Vagina (tissue), 2 donors: Measurements from ENCODE around the gene BMP2K. TPM values are rescaled to one million over a fixed set of nuclear protein-coding genes. Genes with fewer than 3 reads are reported as not detected.

Experiments used
- DNase-seq, 2 donors: peaks; one replicate each; pipeline ENCODE4 v3.0.0-alpha.2; 2017; ENCODE audit errors: extremely low spot score in 2 of 2
- H3K27ac ChIP-seq: fragments of 200-600 bp; sonication (generic); one replicate; pipeline ENCODE4 v1.5.1; 2019
- H3K27me3 ChIP-seq: fragments of 200-600 bp; sonication (generic); one replicate; pipeline ENCODE4 v1.5.1; 2019
- H3K36me3 ChIP-seq, 2 donors: fragments of 200-600 bp; sonication (generic); one replicate each; pipeline ENCODE4 v1.5.1; 2017 to 2019
- H3K4me1 ChIP-seq: fragments of 200-600 bp; sonication (generic); one replicate; pipeline ENCODE4 v1.5.1; 2019
- H3K4me3 ChIP-seq, 2 donors: fragments of 200-600 bp; sonication (generic); 1 replicate in 1 of 2; 2 replicates in 1 of 2; pipeline ENCODE4 v1.5.1; 2016 to 2019
- H3K9me3 ChIP-seq: fragments of 200-600 bp; sonication (generic); one replicate; pipeline ENCODE4 v1.5.1; 2019
- CTCF ChIP-seq, 3 experiments: fragments of 450-650 bp in 2 of 3; fragments of 200-600 bp in 1 of 3; sonication (generic) in 1 of 3; IDR thresholded peaks; one replicate each; pipeline ENCODE4 v1.5.1; 2017 to 2019; ENCODE audit warnings: antibody characterized with exemption in 3 of 3, mild to moderate bottlenecking in 2 of 3, moderate library complexity in 2 of 3
- POLR2A ChIP-seq, 2 donors: fragments of 450-650 bp; IDR thresholded peaks; one replicate each; pipeline ENCODE4 v1.6.1; 2017; ENCODE audit warnings: antibody characterized with exemption in 2 of 2, mild to moderate bottlenecking in 2 of 2, moderate library complexity in 2 of 2
- POLR2AphosphoS5 ChIP-seq, 2 donors: sonication (generic); formaldehyde crosslinking; IDR thresholded peaks; one replicate each; pipeline ENCODE4 v1.9.0; 2017; ENCODE audit warnings: antibody characterized with exemption in 2 of 2, mild to moderate bottlenecking in 2 of 2, low read depth in 1 of 2; ENCODE audit not compliant: insufficient read depth in 1 of 2
- intact Hi-C: fragments of 100-400 bp; cut with DNase I; formaldehyde crosslinking; loops from one replicate; pipeline ENCODE4 v1.15.1; 2023
- total RNA-seq: library from RNA; depleted of rRNA; stranded (reverse); fragments of >200 nt; gene quantifications from one replicate; pipeline ENCODE4 v1.2.3, GENCODE V29; 2016

The BMP2K gene
- total RNA-seq, 1 donor from 2014 or later = 34.9 TPM

GRCh38 chr4:78923464-78924312, 147.5 kb downstream of the BMP2K start:
- Histone ChIP-seq H3K9me3 (no peaks in the 10 kb centered on the region), H3K36me3 (peaks cover 0 to 4% of the 10 kb centered on the region in 2 donors), H3K27ac (no peak overlapping the region), H3K4me3 (no peak overlapping the region), H3K27me3 (no peaks in the 10 kb centered on the region), H3K4me1 (no peaks in the 10 kb centered on the region)
- TF ChIP-seq POLR2AphosphoS5 (IDR thresholded peaks at IDR 0.05; ENCODE audit: insufficient read depth in 1 of 2, low read depth in 1 of 2) (no peak), POLR2A (IDR thresholded peaks at IDR 0.05) (no peak), CTCF (IDR thresholded peaks at IDR 0.05) (no peak)
- intact Hi-C loops = no loop called here
- DNase-seq = no peak

- TF ChIP-seq POLR2A (IDR thresholded peaks at IDR 0.05) (no peak), POLR2AphosphoS5 (IDR thresholded peaks at IDR 0.05; ENCODE audit: insufficient read depth in 1 of 2, low read depth in 1 of 2) (no peak), CTCF (IDR thresholded peaks at IDR 0.05) (no peak)
- peaks cover 0 to 11% of the 10 kb centered on the region in 2 donors for H3K36me3 ChIP-seq
Measured at GRCh38 chr4:78926826-78927225, 150.7 kb downstream of the BMP2K start.

GRCh38 chr4:78928835-78929234, 152.7 kb downstream of the BMP2K start:
- intact Hi-C loops = no loop called here
- H3K27me3 ChIP-seq = no peaks in the 10 kb centered on the region
- H3K27ac ChIP-seq = no peak overlapping the region
- TF ChIP-seq CTCF (IDR thresholded peaks at IDR 0.05) (no peak), POLR2AphosphoS5 (IDR thresholded peaks at IDR 0.05; ENCODE audit: insufficient read depth in 1 of 2, low read depth in 1 of 2) (no peak), POLR2A (IDR thresholded peaks at IDR 0.05) (no peak)
- H3K4me3 ChIP-seq = no peak overlapping the region
- H3K4me1 ChIP-seq = no peaks in the 10 kb centered on the region
- H3K36me3 ChIP-seq = peaks cover 0 to 11% of the 10 kb centered on the region in 2 donors
- no peak for DNase-seq
- H3K9me3 ChIP-seq = no peaks in the 10 kb centered on the region

More at GRCh38 chr4:78926826-78927225, 150.7 kb downstream of the BMP2K start:
- Histone ChIP-seq H3K4me1 (no peaks in the 10 kb centered on the region), H3K9me3 (no peaks in the 10 kb centered on the region), H3K27ac (no peak overlapping the region), H3K4me3 (no peak overlapping the region), H3K27me3 (no peaks in the 10 kb centered on the region)
- intact Hi-C loops = no loop called here
- DNase-seq = no peak

- Histone ChIP-seq H3K36me3 (peaks cover 0 to 11% of the 10 kb centered on the region in 2 donors), H3K27me3 (no peaks in the 10 kb centered on the region), H3K9me3 (no peaks in the 10 kb centered on the region), H3K4me1 (no peaks in the 10 kb centered on the region), H3K4me3 (no peak overlapping the region), H3K27ac (no peak overlapping the region)
- no peak for DNase-seq
- intact Hi-C loops = no loop called here
- TF ChIP-seq POLR2A (IDR thresholded peaks at IDR 0.05) = no peak
Measured at GRCh38 chr4:78930016-78930629, 154.0 kb downstream of the BMP2K start.

GRCh38 chr4:78936989-78937388, 160.8 kb downstream of the BMP2K start:
- intact Hi-C loops = no loop called here
- TF ChIP-seq POLR2AphosphoS5 (IDR thresholded peaks at IDR 0.05; ENCODE audit: insufficient read depth in 1 of 2, low read depth in 1 of 2) (no peak), CTCF (IDR thresholded peaks at IDR 0.05) (no peak), POLR2A (IDR thresholded peaks at IDR 0.05) (no peak)
- Histone ChIP-seq H3K27ac (no peak overlapping the region), H3K27me3 (no peaks in the 10 kb centered on the region), H3K9me3 (no peaks in the 10 kb centered on the region), H3K4me3 (no peak overlapping the region), H3K4me1 (peaks cover 33% of the 10 kb centered on the region), H3K36me3 (no peaks in the 10 kb centered on the region)
- DNase-seq = no peak
